ENCODE results near the gene MYEF2.
A peak's percentile ranks its signal among the peaks of the same experiment; 100 is the strongest.

Gene MYEF2

GRCh38 chr15:48177766-48178647 is at the start of gene MYEF2:
TSS of gene MYEF2 (minus strand) at chr15:48178295. CDS start at chr15:48178237, 58 bp downstream.
- peak; percentile 44 to 48 for DNase-seq

- DNase-seq, result no peak
Measured at GRCh38 chr15:48225771-48226170, 47.7 kb upstream of the MYEF2 start.

- DNase-seq, result no peak
Measured at GRCh38 chr15:48222627-48223026, 44.5 kb upstream of the MYEF2 start.

- DNase-seq, result no peak
Measured at GRCh38 chr15:48221885-48222284, 43.8 kb upstream of the MYEF2 start.

- DNase-seq, result no peak
Measured at GRCh38 chr15:48221261-48221660, 43.2 kb upstream of the MYEF2 start.

- no peak for DNase-seq
Measured at GRCh38 chr15:48205981-48206380, 27.9 kb upstream of the MYEF2 start, which contains the start of gene SLC12A1. TSS of gene SLC12A1 (plus strand) at chr15:48206302. CDS start at chr15:48207720, 1,418 bp downstream.

GRCh38 chr15:48202068-48202467 is 24.0 kb upstream of the MYEF2 start:
- DNase-seq, result no peak

GRCh38 chr15:48191574-48192225 is 13.6 kb upstream of the MYEF2 start, which contains the start of gene CTXN2:
TSS of gene CTXN2 (plus strand) at chr15:48191665. CDS start at chr15:48201301, 9,636 bp downstream.
- no peak for DNase-seq

GRCh38 chr15:48190932-48191573 is 13.0 kb upstream of the MYEF2 start:
- no peak for DNase-seq

- no peak for DNase-seq
Measured at GRCh38 chr15:48186271-48186670, 8.2 kb upstream of the MYEF2 start.

GRCh38 chr15:48185529-48185928 is 7.4 kb upstream of the MYEF2 start:
- no peak for DNase-seq

GRCh38 chr15:48182749-48183148 is 4.7 kb upstream of the MYEF2 start:
- no peak for DNase-seq

- no peak for DNase-seq
Measured at GRCh38 chr15:48178648-48178931, 495 bp upstream of the MYEF2 start.

GRCh38 chr15:48177383-48177765 is 721 bp downstream of the MYEF2 start:
- DNase-seq, result peak in 1 of 2 experiments; percentile 57

- no peak for DNase-seq
Measured at GRCh38 chr15:48176957-48177356, 1.1 kb downstream of the MYEF2 start.

GRCh38 chr15:48176112-48176511 is 2.0 kb downstream of the MYEF2 start:
- DNase-seq, result no peak

- no peak for DNase-seq
Measured at GRCh38 chr15:48175126-48175525, 3.0 kb downstream of the MYEF2 start.

GRCh38 chr15:48170981-48171380 is 7.1 kb downstream of the MYEF2 start:
- DNase-seq, result no peak

- DNase-seq, result no peak
Measured at GRCh38 chr15:48168616-48169015, 9.5 kb downstream of the MYEF2 start.

- DNase-seq, result no peak
Measured at GRCh38 chr15:48153526-48153925, 24.6 kb downstream of the MYEF2 start.

GRCh38 chr15:48149858-48150257 is 28.2 kb downstream of the MYEF2 start:
- peak; percentile 57 to 79 for DNase-seq

GRCh38 chr15:48147358-48147757 is 30.7 kb downstream of the MYEF2 start:
- DNase-seq, result no peak

- no peak for DNase-seq
Measured at GRCh38 chr15:48145923-48146322, 32.2 kb downstream of the MYEF2 start.

- DNase-seq, result no peak
Measured at GRCh38 chr15:48144889-48145288, 33.2 kb downstream of the MYEF2 start.
